ENCODE measurements around the gene CXCR2.

Gene CXCR2

GRCh38 chr2:218186355-218186766 lies 60.5 kb downstream of the CXCR2 start:
- DNase-seq (ENCODE audit: low spot score) = peak; percentile 32
